ENCODE results near the gene GLIPR2.
"Not testable (repeated sequence)": the region's sequence is repeated elsewhere in the genome, so short reads cannot be mapped to it uniquely, and the experiment has no call there.

GLIPR2 gene

DNA sequence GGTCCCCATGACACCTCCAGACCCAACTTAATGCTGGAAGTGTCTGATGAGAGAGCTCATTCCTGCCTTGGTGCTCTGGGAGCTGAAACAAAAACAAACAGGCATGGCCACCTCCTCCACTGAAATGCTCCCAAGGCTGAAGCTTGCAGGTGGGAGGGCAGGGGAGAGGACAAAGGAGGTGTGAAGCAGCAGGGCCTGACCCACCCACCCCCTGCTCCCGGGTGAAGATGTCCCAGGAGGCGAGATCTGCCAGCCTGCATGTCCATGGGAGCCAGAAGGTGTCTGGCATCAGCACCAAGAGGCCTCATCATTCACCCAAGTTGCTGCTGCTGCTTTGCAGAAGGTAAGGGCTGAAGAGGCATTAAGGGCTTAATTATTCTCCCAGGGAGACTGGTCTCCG is 28.5 kb downstream of the GLIPR2 start:
- peak; percentile 67 to 89 for DNase-seq

- DNase-seq: no peak
Measured at GRCh38 chr9:36165826-36166167, 29.3 kb downstream of the GLIPR2 start.

DNA sequence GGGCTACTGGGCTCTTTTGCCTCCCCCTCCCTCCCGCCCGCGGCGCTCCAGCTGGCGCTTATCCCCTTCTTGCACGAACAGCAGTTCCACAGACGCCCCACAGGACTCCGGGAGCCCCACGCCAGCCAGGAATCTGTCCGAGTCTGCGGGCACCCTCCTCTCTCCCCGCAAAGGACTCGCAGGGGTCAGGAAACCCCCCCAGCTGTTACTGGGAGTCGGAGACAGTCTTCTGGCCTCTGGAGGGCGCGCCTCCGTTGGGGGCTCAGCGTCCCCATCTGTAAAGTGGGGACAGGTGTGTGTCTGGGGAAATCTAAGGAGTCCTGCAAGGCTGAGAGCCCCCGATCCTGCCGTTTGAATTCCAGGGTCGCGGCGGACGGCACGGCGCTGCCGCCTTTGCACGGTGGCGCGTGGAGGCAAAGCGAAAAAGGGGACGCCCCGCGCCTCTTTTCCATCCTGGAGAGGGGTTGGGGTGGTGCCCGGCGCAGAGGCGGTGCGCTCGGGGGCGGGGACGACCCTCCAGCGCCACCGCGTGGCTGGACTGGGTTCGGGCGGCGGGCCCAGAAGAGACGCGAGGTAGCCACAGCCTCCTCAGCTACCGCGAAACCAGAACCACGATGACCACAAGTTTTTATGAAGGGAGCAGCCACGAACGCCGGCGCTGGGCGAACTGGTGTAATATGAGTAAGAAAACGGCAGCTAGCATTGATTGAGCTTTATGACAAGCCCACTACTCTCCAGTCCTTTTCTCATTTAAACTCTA is 29.8 kb downstream of the GLIPR2 start:
- peak; percentile 39 to 62 for DNase-seq

DNA sequence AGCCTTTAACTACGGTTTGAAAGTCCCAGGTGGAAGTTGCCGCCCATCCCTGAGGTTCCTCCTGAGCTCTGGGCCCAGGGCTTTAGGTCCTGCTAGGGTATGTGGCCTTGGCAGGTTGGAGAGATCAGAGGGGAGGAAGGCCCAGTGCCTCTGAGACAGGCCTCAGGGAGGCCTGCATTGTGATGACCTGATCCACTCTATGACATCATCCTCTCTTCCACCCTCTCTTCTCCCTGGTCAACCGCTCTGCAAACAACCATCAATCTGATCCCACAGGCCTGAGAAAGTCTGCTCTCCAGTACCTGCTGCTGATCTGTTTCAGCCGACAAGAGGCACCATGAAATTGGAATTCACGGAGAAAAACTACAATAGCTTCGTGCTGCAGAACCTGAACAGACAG is 32.6 kb downstream of the GLIPR2 start, which contains the start of gene CCIN:
TSS of gene CCIN (plus strand) at position 223 of the 400 bp plus-strand sequence. CDS start at position 338, 115 bp downstream.
- DNase-seq: no peak

DNA sequence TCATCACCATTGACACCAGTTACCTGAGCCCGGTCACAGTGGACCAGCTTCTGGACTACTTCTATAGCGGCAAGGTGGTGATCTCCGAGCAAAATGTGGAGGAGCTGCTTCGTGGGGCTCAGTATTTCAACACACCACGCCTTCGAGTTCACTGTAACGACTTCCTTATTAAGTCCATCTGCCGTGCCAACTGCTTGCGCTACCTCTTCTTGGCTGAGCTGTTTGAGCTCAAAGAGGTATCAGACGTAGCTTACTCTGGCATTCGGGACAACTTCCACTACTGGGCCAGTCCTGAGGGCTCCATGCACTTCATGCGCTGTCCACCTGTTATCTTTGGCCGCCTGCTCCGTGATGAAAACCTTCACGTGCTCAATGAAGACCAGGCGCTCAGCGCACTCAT is 33.2 kb downstream of the GLIPR2 start:
- no peak for DNase-seq

DNA sequence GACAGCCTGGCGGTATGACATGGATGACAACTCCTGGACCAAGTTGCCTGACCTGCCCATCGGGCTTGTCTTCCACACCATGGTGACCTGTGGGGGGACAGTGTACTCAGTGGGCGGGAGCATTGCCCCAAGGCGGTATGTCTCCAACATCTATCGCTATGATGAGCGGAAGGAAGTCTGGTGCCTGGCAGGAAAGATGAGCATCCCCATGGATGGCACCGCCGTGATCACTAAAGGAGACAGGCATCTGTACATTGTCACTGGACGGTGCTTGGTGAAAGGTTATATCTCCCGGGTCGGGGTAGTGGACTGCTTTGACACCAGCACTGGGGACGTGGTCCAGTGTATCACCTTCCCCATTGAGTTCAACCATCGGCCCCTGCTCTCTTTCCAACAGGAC is 34.0 kb downstream of the GLIPR2 start:
- DNase-seq: no peak

GRCh38 chr9:36173861-36174260 is 37.3 kb downstream of the GLIPR2 start:
- no peak for DNase-seq

DNA sequence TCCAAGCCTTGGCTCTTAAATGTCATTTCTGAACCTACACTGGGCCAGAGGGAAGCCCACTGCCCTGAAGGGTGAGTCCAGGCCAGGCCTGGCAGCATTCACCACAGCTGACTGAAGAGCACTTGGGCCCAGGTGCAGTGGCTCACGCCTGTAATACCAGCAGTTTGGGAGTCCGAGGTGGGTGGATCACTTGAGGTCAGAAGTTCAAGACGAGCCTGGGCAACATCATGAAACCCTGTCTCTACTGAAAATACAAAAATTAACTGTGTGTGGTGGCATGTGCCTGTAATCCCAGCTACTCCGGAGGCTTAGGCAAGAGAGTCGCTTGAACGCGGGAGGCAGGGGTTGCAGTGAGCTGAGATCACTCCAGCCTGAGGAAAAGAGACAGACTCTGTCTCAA is 37.7 kb downstream of the GLIPR2 start:
- no peak for DNase-seq

- DNase-seq: no peak
Measured at GRCh38 chr9:36174731-36175130, 38.2 kb downstream of the GLIPR2 start.

DNA sequence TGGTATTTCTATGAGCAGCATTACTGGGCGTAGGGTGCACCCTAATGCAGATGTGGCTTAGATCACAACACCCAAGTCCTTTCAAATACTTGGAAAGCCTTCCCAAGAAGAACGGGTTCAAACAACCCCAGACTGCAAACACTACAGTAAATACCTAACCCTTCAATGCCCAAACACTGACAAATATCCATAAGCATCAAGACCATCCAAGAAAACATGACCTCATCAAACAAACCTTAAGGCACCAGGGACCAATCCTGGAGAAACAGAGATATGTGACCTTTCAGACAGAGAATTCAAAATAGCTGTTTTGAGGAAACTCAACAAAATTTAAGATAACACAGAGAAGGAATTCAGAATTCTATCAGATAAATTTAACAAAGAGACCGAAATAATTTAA is 38.7 kb downstream of the GLIPR2 start:
- DNase-seq: not testable (repeated sequence)

- DNase-seq: not testable (repeated sequence)
Measured at GRCh38 chr9:36176496-36176895, 40.0 kb downstream of the GLIPR2 start.

DNA sequence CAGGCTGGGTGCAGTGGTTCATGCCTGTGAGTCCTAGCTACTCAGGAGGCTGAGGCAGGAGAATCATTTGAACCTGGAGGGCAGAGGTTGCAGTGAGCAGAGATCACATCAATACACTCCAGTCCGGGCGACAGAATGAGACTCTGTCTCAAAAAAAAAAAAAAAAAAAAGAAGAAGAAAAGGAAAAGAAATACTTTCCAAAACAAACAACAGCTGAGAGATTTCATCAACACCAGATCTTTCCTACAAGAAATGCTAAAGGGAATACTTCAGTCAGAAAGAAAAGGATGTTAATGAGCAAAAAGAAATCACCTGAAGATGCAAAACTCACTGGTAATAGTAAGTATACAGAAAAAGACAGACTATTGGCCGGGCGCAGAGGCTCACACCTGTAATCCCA is 41.0 kb downstream of the GLIPR2 start:
- no peak for DNase-seq

DNA sequence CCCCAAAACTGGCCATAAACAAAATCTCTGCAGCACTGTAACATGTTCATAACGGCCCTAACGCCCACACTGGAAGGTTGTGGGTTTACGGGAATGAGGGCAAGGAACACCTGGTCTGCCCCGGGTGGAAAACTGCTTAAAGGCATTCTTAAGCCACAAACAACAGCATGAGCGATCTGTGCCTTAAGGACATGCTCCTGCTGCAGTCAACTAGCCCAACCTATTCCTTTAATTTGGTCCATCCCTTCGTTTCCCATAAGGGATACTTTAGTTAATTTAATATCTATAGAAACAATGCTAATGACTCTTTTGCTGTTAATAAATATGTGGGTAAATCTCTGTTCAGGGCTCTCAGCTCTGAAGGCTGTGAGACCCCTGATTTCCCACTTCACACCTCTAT is 43.7 kb downstream of the GLIPR2 start:
- not testable (repeated sequence) for DNase-seq

DNA sequence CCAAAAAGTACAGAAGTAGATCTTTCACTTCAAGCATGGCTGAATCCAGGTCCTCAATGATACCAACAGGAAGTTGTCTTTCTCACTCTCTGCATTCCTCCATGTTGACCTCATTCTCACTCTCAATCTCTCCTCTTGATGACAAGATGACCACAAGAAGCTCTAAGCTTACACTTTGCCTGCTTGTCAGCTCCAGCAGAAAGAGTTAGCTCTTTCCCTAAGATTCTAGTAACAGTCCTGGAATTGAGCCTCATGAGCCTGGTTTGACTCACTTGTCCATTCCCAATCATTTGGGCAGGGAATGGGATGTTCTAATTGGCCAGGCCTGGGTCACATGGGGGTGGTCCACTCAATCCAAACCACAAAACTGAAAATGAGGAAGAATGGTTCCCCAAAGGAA is 50.9 kb downstream of the GLIPR2 start:
- DNase-seq: no peak

GRCh38 chr9:36188212-36188611 is 51.7 kb downstream of the GLIPR2 start:
- DNase-seq: no peak

GRCh38 chr9:36189976-36190375 is 53.4 kb downstream of the GLIPR2 start:
- peak in 1 of 2 experiments; percentile 32 for DNase-seq

DNA sequence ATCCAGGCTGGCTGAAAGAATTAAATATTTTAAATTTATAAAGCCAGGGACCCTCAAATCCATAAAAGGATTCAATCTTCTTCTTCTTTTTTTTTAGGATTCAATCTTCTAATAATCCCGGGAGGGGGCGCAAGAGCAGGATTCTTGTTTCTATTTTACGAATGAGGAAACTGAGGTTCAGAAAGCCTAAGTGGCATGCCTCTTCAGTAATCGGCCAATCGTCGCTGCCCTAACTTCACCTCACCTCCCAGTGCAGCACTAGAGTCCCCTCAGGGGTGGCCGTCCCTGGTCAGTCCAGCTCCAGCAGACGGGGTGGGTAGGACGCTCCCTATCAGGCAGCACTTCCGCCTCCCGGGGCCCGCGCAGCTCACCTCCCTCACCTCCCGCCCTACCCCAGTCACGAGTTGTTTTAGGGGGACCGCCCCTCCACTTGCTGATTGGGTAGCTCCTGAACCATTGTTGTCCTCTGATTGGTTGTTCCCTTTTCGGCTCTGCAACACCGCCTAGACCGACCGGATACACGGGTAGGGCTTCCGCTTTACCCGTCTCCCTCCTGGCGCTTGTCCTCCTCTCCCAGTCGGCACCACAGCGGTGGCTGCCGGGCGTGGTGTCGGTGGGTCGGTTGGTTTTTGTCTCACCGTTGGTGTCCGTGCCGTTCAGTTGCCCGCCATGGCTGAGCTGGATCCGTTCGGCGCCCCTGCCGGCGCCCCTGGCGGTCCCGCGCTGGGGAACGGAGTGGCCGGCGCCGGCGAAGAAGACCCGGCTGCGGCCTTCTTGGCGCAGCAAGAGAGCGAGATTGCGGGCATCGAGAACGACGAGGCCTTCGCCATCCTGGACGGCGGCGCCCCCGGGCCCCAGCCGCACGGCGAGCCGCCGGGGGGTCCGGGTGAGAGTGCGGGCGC is 54.1 kb downstream of the GLIPR2 start, which contains the start of gene CLTA:
TSS of gene CLTA (plus strand) at position 534 of the 902 bp plus-strand sequence. CDS start at position 670, 136 bp downstream.
- peak; percentile 98 for DNase-seq

DNA sequence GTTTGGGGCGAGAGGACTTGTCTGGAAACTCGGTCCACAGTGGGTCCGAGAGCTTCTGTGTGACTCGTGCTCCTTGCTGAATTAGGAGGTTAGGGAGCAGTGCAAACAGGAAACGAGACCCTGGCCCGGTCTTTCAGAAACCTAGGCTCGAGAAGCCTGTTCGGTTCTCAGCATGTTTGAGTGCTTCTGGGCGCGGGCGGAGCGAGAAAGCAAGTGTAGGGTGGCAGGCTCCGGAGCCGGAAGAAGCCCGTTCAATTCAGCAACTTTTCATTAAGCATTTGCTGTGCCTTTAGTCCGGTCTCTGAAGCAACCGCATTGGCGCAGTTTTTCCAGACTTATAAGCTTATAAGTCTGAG is 54.7 kb downstream of the GLIPR2 start:
- DNase-seq: no peak

GRCh38 chr9:36191686-36192085 is 55.2 kb downstream of the GLIPR2 start:
- DNase-seq: no peak

DNA sequence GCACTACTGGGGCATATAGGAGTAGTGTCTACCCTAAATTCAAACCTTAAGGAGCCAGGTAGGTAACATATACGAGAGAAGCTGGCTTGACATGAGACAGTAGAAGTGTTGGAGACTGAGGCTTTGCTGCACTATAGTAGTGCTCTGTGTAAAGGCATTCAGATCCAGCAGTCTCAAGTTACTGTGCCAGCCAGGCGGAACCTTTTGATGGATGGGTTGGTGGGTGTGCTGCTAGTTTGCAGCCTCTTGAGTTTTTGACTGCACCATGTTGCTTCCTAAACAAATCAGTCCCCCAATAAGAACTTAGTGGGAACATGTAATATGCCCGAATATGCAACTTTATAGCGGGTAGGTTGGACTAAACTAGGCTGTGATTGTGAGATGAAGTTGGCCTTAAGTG is 55.7 kb downstream of the GLIPR2 start:
- no peak for DNase-seq

- DNase-seq: no peak
Measured at GRCh38 chr9:36193023-36193422, 56.5 kb downstream of the GLIPR2 start.

GRCh38 chr9:36194326-36195000 is 57.9 kb downstream of the GLIPR2 start:
- no peak for DNase-seq

DNA sequence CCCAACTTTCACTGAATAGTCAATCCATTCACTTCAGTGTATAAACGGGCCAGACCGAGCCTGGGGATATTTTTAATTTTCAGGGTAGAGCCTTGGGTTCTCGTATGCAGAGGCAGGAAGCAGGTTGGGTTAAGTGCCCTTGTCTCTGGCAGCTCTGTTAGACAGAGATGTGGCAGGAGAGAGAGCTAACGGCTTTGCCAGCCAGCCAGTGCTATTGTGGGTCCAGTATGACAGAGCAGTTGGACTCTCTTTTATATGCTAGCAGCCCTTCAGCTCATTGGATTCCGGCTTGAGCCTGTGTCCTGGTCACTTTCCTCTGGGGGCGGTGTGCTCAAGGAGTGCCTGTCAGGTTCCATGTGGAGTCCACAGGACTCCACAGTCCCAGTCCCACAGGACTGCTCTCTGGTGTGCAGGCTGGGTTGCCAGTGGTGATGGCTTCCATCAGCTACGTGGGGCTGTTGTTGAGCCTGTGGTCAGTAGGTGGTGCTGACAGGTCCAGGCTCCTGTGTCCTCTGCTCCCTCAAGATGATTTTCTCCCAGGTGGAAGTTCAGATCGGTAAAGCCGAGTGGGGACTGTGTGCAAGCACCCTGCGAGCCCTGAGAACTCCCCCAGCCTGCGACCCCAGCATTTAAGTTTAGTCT is 68.5 kb downstream of the GLIPR2 start:
- DNase-seq: peak in 1 of 2 experiments; percentile 14

Data from NCI-H524 (cell line).